ENCODE data around the gene KRTAP10-6.
"Not testable (repeated sequence)": the region's sequence is repeated elsewhere in the genome, so short reads cannot be mapped to it uniquely, and the experiment has no call there.

The KRTAP10-6 gene

DNA sequence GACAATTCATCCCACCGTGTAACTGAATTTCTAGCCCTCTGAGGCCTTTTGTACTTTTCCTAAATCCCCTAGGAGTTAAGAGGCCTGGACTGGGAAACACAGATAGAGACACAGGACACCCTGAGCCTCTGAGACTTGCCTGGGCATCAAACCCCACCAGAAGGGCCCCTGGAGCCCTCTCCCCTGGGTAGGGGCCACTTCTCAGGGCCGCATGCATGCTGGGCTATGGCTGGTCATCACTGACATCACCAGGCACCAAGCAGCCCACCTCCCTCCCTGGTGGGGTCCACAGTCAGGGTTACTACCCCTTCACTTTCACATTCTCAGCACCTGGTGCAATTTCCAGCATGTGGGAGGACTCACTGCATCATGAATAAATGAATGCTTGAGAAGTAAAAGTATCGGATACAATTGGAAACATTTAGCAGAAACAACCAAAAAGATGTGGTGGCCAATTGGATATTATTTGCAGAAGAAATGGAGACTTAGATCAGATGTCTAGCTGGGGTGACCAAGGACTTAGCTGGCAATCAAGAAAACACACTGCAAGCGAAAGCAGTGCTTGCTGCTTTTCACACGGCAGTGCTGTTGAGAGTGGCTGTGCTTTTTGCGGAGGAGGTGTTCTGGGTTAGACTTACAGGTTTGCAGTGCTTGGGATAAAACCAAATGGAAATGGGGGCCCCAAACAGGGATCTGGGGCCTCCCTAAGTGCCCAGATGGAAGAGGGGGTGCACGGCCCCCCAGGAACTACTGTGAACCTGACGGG lies 7.1 kb upstream of the KRTAP10-6 start:
- DNase-seq, result no peak

GRCh38 chr21:44598061-44598460 lies 5.8 kb upstream of the KRTAP10-6 start:
- DNase-seq, result no peak

- DNase-seq, result no peak
These were observed 3.9 kb upstream of the KRTAP10-6 start for GRCh38 chr21:44596068-44596725.

GRCh38 chr21:44595524-44595923 lies 3.2 kb upstream of the KRTAP10-6 start:
- DNase-seq, result no peak

DNA sequence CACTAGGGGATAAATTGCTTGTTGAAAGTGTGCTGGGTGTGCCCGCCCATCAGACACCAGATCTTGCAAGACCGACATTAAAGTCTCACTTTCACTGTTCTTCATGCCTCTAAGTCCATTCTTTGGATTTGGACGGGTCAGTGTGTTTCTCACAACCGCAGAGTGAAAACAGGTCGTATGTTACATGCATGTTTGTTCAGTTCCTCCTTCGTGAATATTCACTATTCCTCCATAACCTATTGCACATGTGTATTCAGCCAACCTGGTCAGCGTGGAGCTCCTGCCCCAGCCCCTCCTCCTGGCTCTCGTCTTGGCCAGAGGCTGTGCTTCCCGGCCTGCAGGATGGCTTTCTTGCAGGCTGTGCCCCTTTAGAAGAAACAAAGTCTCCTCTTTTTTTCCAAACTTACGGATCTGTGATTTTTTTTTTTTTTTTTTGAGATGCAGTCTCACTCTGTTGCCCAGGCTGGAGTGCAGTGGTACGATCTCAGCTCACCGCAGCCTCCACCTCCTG lies 2.2 kb upstream of the KRTAP10-6 start:
- DNase-seq, result no peak

GRCh38 chr21:44593598-44594405 lies 1.5 kb upstream of the KRTAP10-6 start:
- no peak for DNase-seq

DNA sequence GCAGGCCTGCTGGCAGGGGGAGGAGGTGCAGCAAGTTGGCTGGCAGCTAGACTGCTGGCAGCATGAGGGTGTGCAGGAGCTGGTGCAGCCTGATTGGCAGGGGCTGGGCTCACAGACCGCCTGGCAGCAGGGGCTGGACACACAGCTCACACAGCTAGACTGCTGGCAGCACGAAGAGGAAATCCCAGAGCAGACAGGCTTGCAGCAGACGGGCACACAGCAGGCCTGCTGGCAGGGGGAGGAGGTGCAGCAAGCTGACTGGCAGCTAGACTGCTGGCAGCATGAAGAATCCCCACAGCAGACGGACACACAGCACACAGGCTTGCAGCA lies 539 bp downstream of the KRTAP10-6 start:
- not testable (repeated sequence) for DNase-seq

GRCh38 chr21:44590897-44591800 lies 1.2 kb downstream of the KRTAP10-6 start:
- not testable (repeated sequence) for DNase-seq

- DNase-seq, result no peak
These were observed 2.0 kb downstream of the KRTAP10-6 start for GRCh38 chr21:44590311-44590721.

GRCh38 chr21:44589586-44590305 lies 2.6 kb downstream of the KRTAP10-6 start:
- DNase-seq, result no peak

DNA sequence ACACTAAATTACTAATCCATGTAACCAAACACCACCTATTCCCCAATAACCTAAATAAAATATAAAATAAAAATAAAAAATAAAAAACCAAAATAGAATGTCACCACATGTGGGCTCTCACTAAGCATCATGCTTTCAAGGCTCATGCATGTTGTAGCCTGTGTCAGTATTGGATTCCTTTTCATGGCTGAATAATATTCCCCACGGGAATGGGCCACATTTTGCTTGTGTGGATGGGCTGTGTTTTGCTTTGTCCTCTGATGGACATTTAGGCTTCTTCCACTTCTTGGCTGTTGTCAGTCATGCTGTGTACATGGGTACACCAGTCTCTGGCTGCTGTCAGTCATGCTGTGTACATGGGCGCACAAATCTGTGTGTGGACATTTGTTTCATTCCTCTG lies 3.2 kb downstream of the KRTAP10-6 start:
- DNase-seq, result no peak

DNA sequence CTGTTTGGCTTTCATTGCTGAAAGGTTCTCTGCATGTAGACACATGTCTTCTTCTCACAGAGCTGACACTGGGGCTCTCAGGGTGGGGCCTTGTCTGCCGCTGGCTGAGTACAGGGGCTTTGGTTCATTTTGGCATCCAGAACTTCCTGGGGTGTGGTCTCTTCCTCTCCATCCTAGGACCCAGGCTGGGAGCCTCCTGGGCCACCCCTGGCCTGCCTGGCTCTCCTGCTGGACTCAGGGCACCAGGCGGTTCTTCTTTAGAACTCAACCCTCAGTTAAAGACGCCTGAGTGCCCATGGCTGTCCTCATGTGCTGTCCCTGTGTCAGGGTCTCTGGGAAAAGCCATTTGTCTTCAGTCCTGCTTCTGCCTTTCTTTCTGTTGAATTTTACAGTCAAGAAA lies 6.4 kb downstream of the KRTAP10-6 start:
- no peak for DNase-seq

GRCh38 chr21:44583800-44584147 lies 8.5 kb downstream of the KRTAP10-6 start:
- DNase-seq, result no peak

DNA sequence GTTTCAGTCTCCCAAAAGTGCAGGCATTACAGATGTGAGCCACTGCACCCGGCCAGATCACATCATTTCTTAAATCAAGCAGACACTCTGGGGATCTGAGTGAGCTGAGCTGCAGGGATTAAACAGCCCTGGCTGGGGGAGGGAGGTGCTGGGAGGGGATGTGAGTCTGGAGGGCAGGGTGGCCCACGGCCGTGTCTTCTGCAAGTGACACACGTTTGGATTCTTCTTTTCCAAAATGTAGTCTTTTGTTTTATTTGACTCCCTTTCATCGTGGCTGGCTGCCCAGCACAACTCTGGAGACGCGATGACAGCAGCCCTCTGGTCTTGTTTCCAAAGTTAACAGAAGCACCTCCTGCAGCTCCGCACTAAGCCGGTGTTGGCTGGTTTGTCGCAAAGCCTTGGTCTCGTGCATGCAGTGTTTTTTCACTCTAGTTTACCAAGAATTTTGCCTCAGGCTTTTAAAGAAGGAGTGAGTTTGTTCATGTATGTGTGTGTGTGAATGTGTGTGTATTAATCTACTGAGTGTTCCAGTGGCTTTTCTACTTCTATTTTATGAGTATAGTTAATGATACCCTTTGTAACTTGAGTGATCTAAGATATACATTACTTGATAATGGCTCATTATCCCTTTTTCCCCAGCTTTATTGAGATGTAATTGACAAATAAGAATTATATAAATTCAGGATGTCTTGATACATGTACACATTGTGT lies 9.1 kb downstream of the KRTAP10-6 start:
- no peak for DNase-seq

DNA sequence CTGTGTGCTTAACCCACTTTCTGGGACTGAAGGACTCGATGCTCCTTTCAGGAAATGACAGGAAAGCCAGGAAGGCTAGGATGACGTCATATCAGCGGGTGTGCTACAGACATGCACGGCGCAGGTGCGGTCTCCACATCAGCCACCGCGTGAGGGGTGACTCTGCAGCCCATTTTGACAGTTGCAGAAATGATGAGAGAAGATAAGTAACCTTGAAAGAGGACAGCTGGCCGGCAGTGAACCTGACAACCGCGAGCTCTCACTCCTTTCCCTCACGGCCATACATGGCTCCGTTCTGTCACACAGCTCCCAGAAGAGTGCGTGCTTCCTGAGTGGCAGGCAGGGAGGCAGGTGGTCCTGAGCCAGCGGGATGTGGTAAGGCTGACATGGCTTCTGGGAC lies 10.2 kb downstream of the KRTAP10-6 start:
- no peak for DNase-seq

DNA sequence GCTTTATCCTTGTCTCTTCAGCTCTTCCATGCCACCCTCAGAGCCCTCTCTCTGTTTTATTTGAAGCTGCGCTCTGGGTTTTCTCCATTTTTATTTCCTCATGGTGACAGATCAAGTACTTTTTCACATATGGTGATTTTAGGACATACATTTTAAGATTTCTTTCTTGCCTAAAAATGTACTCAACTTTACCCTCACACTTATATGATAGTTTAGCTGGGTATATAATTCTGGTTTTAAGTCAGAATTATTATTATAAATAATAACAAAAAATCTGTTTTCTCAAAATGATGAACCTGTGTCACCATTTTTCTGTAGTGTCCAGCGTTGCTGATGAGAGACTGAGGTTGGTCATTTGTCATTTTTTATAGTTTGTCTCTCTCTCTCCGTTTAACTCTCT lies 11.1 kb downstream of the KRTAP10-6 start:
- DNase-seq, result no peak

- not testable (repeated sequence) for DNase-seq
These were observed 12.0 kb downstream of the KRTAP10-6 start, which contains the start of gene KRTAP10-5 for GRCh38 chr21:44580231-44580821. Gene KRTAP10-5, minus strand, starts transcription at chr21:44580604. Its CDS starts 26 bp downstream, at chr21:44580578.

GRCh38 chr21:44579833-44580144 lies 12.5 kb downstream of the KRTAP10-6 start:
- no peak for DNase-seq

- DNase-seq, result no peak
These were observed 13.1 kb downstream of the KRTAP10-6 start for GRCh38 chr21:44579056-44579832.
